HEK293 (cell line): Measurements from ENCODE around the gene SAC3D1.

Experiments
- CTCF ChIA-PET: fragments of 350-600 bp; formaldehyde crosslinking; extraction: SDS; loops from one replicate; lab custom pipeline; 2021; ENCODE audit warnings: antibody characterized with exemption; lab: Yijun Ruan, JAX
- POLR2A ChIA-PET: fragments of 300-600 bp; formaldehyde crosslinking; extraction: SDS; loops from one replicate; lab custom pipeline; 2020; ENCODE audit warnings: antibody characterized with exemption, inconsistent platforms; lab: Yijun Ruan, JAX
- H3K27ac ChIP-seq: fragments of 200-500 bp; sonication (Bioruptor generic); 2 replicates; pipeline ENCODE4 v1.5.1; 2014; ENCODE audit warnings: low read depth, low read length, control low read depth, inconsistent platforms; ENCODE audit errors: extremely low read depth
- H3K36me3 ChIP-seq, 2 experiments: fragments of 200-500 bp in 1 of 2; sonication (Bioruptor generic) in 1 of 2; 1 replicate in 1 of 2; 2 replicates in 1 of 2; pipeline ENCODE4 v1.5.1; 2014 to 2017; ENCODE audit warnings: inconsistent platforms in 2 of 2, low read length in 2 of 2; ENCODE audit not compliant: control insufficient read depth in 2 of 2, insufficient read depth in 1 of 2
- H3K4me1 ChIP-seq: fragments of 200-500 bp; sonication (Bioruptor generic); 2 replicates; pipeline ENCODE4 v1.5.1; 2014; ENCODE audit warnings: mild to moderate bottlenecking, low read length, inconsistent platforms; ENCODE audit not compliant: control insufficient read depth, insufficient read depth
- H3K4me3 ChIP-seq: 2 replicates; pipeline ENCODE4 v1.5.1; 2011; ENCODE audit warnings: low read depth, mild to moderate bottlenecking, control low read depth, low read length, moderate library complexity
- H3K9me3 ChIP-seq: fragments of 200-500 bp; sonication (Bioruptor generic); 2 replicates; pipeline ENCODE4 v1.5.1; 2014; ENCODE audit warnings: low read depth, low read length, inconsistent platforms; ENCODE audit not compliant: control insufficient read depth, insufficient read depth
- GLI2 ChIP-seq: fragments of 450-650 bp; formaldehyde crosslinking; IDR thresholded peaks from 2 replicates; pipeline ENCODE4; 2017; ENCODE audit warnings: missing biosample characterization, missing genetic modification characterization, low read depth, borderline replicate concordance
- KLF10 ChIP-seq: fragments of 450-650 bp; IDR thresholded peaks from 2 replicates; pipeline ENCODE4 v1.5.1; 2018; ENCODE audit warnings: missing biosample characterization, mild to moderate bottlenecking, missing genetic modification characterization
- RBAK ChIP-seq: fragments of 450-650 bp; formaldehyde crosslinking; IDR thresholded peaks from 2 replicates; pipeline ENCODE4 v1.5.1; 2016; ENCODE audit warnings: missing biosample characterization, missing genetic modification characterization
- SCRT2 ChIP-seq: fragments of 450-650 bp; formaldehyde crosslinking; IDR thresholded peaks from 2 replicates; pipeline ENCODE4 v1.5.1; 2016; ENCODE audit warnings: missing biosample characterization, missing genetic modification characterization
- SETDB1 ChIP-seq: IDR thresholded peaks from one replicate; pipeline ENCODE4 v1.6.1; 2017; ENCODE audit warnings: mild to moderate bottlenecking, low read length, moderate library complexity, mixed read lengths; ENCODE audit not compliant: insufficient read length
- ZBTB48 ChIP-seq: fragments of 450-650 bp; formaldehyde crosslinking; IDR thresholded peaks from 2 replicates; pipeline ENCODE4 v1.5.1; 2016; ENCODE audit warnings: missing biosample characterization, missing genetic modification characterization
- ZBTB8A ChIP-seq: fragments of 450-650 bp; formaldehyde crosslinking; IDR thresholded peaks from 2 replicates; pipeline ENCODE4 v1.5.1; 2016; ENCODE audit warnings: missing biosample characterization, missing genetic modification characterization
- ZFHX2 ChIP-seq: fragments of 450-650 bp; formaldehyde crosslinking; conservative IDR thresholded peaks from 2 replicates; pipeline ENCODE4 v1.5.1; 2016; ENCODE audit warnings: missing biosample characterization, missing genetic modification characterization
- ZFP69B ChIP-seq: fragments of 450-650 bp; formaldehyde crosslinking; IDR thresholded peaks from 2 replicates; pipeline ENCODE4 v1.5.1; 2016; ENCODE audit warnings: missing biosample characterization, missing genetic modification characterization
- ZNF155 ChIP-seq: fragments of 450-650 bp; formaldehyde crosslinking; IDR thresholded peaks from 2 replicates; pipeline ENCODE4 v1.5.1; 2016; ENCODE audit warnings: missing biosample characterization, missing genetic modification characterization
- ZNF174 ChIP-seq: fragments of 450-650 bp; formaldehyde crosslinking; IDR thresholded peaks from 2 replicates; pipeline ENCODE4 v1.5.0; 2017; ENCODE audit warnings: missing biosample characterization, mild to moderate bottlenecking, missing genetic modification characterization
- ZNF391 ChIP-seq: fragments of 450-650 bp; formaldehyde crosslinking; IDR thresholded peaks from 2 replicates; pipeline ENCODE4 v1.5.1; 2016; ENCODE audit warnings: low read depth, missing biosample characterization, missing genetic modification characterization, borderline replicate concordance
- ZNF544 ChIP-seq: fragments of 450-650 bp; formaldehyde crosslinking; IDR thresholded peaks from 2 replicates; pipeline ENCODE4 v1.5.0; 2017; ENCODE audit warnings: missing biosample characterization, missing genetic modification characterization
- ZNF621 ChIP-seq: fragments of 450-650 bp; formaldehyde crosslinking; IDR thresholded peaks from 2 replicates; pipeline ENCODE4 v1.5.1; 2017; ENCODE audit warnings: missing biosample characterization, missing genetic modification characterization
- ZNF654 ChIP-seq: fragments of 450-650 bp; formaldehyde crosslinking; IDR thresholded peaks from 2 replicates; pipeline ENCODE4 v1.5.1; 2016; ENCODE audit warnings: low read depth, missing biosample characterization, missing genetic modification characterization
- ZNF664 ChIP-seq: fragments of 450-650 bp; formaldehyde crosslinking; IDR thresholded peaks from 2 replicates; pipeline ENCODE4 v1.5.1; 2016; ENCODE audit warnings: missing biosample characterization, missing genetic modification characterization
- ZNF768 ChIP-seq: fragments of 450-650 bp; formaldehyde crosslinking; IDR thresholded peaks from 2 replicates; pipeline ENCODE4 v1.5.1; 2018; ENCODE audit warnings: missing biosample characterization, mild to moderate bottlenecking, missing genetic modification characterization
- TF ChIP-seq, protein P1 (sequence below): IDR thresholded peaks from 2 replicates; pipeline ENCODE4 v1.6.1; 2011; ENCODE audit warnings: mild to moderate bottlenecking, low read depth, low read length, borderline replicate concordance
- TF ChIP-seq, protein P2 (sequence below): fragments of 450-650 bp; formaldehyde crosslinking; IDR thresholded peaks from 2 replicates; pipeline ENCODE4 v1.5.1; 2016; ENCODE audit warnings: missing biosample characterization, missing genetic modification characterization
- TF ChIP-seq, protein P3 (sequence below): fragments of 450-650 bp; formaldehyde crosslinking; IDR thresholded peaks from 2 replicates; pipeline ENCODE4 v1.5.1; 2016; ENCODE audit warnings: missing biosample characterization, missing genetic modification characterization
- TF ChIP-seq, protein P4 (sequence below): fragments of 450-650 bp; formaldehyde crosslinking; IDR thresholded peaks from 2 replicates; pipeline ENCODE4 v1.5.1; 2016; ENCODE audit warnings: missing biosample characterization, missing genetic modification characterization
- TF ChIP-seq, protein P5 (sequence below): fragments of 450-650 bp; formaldehyde crosslinking; conservative IDR thresholded peaks from 2 replicates; pipeline ENCODE4 v1.5.1; 2016; ENCODE audit warnings: low read depth, missing biosample characterization, missing genetic modification characterization

SAC3D1 gene

DNA sequence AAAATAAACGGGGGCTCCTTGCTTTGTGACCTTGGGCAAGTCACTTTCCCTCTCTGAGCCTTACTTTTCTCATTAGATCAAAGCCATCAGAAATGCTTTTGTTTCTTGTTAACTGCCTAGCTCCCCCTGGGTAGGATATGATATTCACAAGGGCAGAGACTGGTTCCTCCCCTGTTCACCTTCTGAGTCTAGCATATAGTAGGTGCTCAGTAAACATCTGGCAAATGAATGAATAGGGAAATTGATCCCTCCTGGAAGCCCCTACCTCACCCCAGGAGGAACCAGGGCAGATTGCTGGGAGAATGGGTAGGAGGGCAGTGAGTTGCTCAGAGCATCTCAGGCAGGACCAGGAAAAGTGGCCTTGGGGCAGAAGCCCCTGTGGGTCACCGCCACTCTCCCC lies 6.6 kb upstream of the SAC3D1 start:
- H3K27ac ChIP-seq, result no peak overlapping the region
- H3K36me3 ChIP-seq, result peaks cover 0 to 50% of the 10 kb centered on the region in 2 experiments; a peak in 2 of 3 replicates
- H3K4me3 ChIP-seq, result no peak overlapping the region
- no peaks in the 10 kb centered on the region for H3K9me3 ChIP-seq
- CTCF ChIA-PET, result interaction anchor here (0.6 kb wide), 1 partner anchor 20 kb away, joined by 4 read pairs; the partner anchor contains the start of gene ARL2
- H3K4me1 ChIP-seq, result no peaks in the 10 kb centered on the region
- TF ChIP-seq ZNF768, result 0 out of 2 replicates have a peak, but pooled peaks have one; percentile 31
- TF ChIP-seq ZNF664 (tag by site-specific recombination), result peak; percentile 92
- TF ChIP-seq ZFHX2 (tag by site-specific recombination), result no peak
- POLR2A ChIA-PET, result no interaction called here

DNA sequence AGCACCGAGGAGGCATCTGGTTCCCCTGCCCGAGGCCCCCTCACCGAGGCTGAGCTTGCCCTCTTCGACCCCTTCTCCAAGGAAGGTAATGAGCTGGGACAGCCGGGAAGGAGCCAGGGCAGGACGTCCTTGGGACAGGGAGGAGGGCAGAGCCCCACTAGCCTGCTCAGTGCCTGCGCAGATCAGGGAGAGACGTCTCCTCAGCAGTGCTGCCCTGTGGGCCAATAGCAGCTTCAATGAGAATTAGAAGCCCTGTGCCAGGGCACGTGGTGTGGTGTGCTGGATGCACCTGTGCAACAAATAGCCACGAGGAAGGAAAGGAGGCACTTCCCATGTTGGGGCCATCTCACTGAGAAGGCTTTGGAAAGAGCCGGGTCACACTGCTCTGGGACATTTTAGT lies 5.4 kb upstream of the SAC3D1 start:
- POLR2A ChIA-PET, result interaction anchor here (1.0 kb wide), 1 partner anchor 38 kb away, joined by 3 read pairs; the partner anchor contains the start of gene BATF2
- TF ChIP-seq RBAK, result no peak
- TF ChIP-seq ZNF654 (tag by site-specific recombination), result no peak
- TF ChIP-seq SCRT2 (tag by site-specific recombination), result peak; percentile 41; the same call in 1 of the 2 replicates
- no peak for TF ChIP-seq ZNF174 (tag by site-specific recombination)
- TF ChIP-seq, protein P1, sequence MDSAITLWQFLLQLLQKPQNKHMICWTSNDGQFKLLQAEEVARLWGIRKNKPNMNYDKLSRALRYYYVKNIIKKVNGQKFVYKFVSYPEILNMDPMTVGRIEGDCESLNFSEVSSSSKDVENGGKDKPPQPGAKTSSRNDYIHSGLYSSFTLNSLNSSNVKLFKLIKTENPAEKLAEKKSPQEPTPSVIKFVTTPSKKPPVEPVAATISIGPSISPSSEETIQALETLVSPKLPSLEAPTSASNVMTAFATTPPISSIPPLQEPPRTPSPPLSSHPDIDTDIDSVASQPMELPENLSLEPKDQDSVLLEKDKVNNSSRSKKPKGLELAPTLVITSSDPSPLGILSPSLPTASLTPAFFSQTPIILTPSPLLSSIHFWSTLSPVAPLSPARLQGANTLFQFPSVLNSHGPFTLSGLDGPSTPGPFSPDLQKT, result no peak
- TF ChIP-seq, all 188 proteins: peak for 1
- H3K4me1 ChIP-seq, result no peaks in the 10 kb centered on the region
- H3K4me3 ChIP-seq, result no peak overlapping the region
- CTCF ChIA-PET, result interaction anchor here (1.0 to 1.3 kb wide), 2 partner anchors 10 to 22 kb away, joined by 3 to 5 read pairs; partner anchors contain the start of gene ARL2
- no peak overlapping the region for H3K27ac ChIP-seq
- peaks cover 0 to 55% of the 10 kb centered on the region in 2 experiments; a peak in 2 of 3 replicates for H3K36me3 ChIP-seq
- H3K9me3 ChIP-seq, result no peaks in the 10 kb centered on the region

DNA sequence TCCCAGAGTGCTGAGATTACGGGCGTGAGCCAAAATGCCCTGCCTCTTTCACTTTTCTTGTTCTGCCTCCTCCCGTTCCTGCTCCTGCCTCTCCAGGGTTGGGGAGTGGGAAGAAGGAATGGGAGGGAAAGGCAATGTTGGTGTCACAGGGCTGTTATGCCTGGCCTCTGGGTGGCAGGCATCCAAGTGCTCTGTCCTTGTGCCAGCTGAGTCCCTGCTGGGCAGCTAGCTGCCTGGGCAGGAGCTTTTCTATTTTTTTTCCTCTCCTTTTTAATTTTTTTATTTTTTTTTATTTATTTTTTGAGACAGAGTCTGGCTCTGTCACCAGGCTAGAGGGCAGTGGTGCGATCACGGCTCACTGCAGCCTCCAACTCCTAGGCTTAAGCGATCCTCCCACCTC lies 4.1 kb upstream of the SAC3D1 start:
- Histone ChIP-seq H3K27ac (no peak overlapping the region), H3K9me3 (no peaks in the 10 kb centered on the region), H3K4me3 (no peak overlapping the region), H3K4me1 (no peaks in the 10 kb centered on the region), H3K36me3 (peaks cover 0 to 53% of the 10 kb centered on the region in 2 experiments; a peak in 2 of 3 replicates)
- ChIA-PET CTCF (no interaction called here), POLR2A (no interaction called here)
- TF ChIP-seq ZBTB8A (no peak), ZNF391 (tag by site-specific recombination) (no peak), KLF10 (tag by site-specific recombination) (no peak), GLI2 (tag by site-specific recombination) (no peak), ZNF155 (no peak), ZNF621 (tag by site-specific recombination) (no peak), ZNF544 (tag by site-specific recombination) (no peak), SETDB1 (no peak), ZFP69B (tag by site-specific recombination) (no peak), ZFHX2 (tag by site-specific recombination) (no peak), ZBTB48 (no peak)
- TF ChIP-seq, protein P2, sequence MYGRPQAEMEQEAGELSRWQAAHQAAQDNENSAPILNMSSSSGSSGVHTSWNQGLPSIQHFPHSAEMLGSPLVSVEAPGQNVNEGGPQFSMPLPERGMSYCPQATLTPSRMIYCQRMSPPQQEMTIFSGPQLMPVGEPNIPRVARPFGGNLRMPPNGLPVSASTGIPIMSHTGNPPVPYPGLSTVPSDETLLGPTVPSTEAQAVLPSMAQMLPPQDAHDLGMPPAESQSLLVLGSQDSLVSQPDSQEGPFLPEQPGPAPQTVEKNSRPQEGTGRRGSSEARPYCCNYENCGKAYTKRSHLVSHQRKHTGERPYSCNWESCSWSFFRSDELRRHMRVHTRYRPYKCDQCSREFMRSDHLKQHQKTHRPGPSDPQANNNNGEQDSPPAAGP (tag by site-specific recombination), result no peak
- TF ChIP-seq, protein P3, sequence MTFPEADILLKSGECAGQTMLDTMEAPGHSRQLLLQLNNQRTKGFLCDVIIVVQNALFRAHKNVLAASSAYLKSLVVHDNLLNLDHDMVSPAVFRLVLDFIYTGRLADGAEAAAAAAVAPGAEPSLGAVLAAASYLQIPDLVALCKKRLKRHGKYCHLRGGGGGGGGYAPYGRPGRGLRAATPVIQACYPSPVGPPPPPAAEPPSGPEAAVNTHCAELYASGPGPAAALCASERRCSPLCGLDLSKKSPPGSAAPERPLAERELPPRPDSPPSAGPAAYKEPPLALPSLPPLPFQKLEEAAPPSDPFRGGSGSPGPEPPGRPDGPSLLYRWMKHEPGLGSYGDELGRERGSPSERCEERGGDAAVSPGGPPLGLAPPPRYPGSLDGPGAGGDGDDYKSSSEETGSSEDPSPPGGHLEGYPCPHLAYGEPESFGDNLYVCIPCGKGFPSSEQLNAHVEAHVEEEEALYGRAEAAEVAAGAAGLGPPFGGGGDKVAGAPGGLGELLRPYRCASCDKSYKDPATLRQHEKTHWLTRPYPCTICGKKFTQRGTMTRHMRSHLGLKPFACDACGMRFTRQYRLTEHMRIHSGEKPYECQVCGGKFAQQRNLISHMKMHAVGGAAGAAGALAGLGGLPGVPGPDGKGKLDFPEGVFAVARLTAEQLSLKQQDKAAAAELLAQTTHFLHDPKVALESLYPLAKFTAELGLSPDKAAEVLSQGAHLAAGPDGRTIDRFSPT (tag by site-specific recombination), result no peak
- TF ChIP-seq, protein P4, sequence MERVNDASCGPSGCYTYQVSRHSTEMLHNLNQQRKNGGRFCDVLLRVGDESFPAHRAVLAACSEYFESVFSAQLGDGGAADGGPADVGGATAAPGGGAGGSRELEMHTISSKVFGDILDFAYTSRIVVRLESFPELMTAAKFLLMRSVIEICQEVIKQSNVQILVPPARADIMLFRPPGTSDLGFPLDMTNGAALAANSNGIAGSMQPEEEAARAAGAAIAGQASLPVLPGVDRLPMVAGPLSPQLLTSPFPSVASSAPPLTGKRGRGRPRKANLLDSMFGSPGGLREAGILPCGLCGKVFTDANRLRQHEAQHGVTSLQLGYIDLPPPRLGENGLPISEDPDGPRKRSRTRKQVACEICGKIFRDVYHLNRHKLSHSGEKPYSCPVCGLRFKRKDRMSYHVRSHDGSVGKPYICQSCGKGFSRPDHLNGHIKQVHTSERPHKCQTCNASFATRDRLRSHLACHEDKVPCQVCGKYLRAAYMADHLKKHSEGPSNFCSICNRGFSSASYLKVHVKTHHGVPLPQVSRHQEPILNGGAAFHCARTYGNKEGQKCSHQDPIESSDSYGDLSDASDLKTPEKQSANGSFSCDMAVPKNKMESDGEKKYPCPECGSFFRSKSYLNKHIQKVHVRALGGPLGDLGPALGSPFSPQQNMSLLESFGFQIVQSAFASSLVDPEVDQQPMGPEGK (tag by site-specific recombination), result no peak
- TF ChIP-seq, protein P5, sequence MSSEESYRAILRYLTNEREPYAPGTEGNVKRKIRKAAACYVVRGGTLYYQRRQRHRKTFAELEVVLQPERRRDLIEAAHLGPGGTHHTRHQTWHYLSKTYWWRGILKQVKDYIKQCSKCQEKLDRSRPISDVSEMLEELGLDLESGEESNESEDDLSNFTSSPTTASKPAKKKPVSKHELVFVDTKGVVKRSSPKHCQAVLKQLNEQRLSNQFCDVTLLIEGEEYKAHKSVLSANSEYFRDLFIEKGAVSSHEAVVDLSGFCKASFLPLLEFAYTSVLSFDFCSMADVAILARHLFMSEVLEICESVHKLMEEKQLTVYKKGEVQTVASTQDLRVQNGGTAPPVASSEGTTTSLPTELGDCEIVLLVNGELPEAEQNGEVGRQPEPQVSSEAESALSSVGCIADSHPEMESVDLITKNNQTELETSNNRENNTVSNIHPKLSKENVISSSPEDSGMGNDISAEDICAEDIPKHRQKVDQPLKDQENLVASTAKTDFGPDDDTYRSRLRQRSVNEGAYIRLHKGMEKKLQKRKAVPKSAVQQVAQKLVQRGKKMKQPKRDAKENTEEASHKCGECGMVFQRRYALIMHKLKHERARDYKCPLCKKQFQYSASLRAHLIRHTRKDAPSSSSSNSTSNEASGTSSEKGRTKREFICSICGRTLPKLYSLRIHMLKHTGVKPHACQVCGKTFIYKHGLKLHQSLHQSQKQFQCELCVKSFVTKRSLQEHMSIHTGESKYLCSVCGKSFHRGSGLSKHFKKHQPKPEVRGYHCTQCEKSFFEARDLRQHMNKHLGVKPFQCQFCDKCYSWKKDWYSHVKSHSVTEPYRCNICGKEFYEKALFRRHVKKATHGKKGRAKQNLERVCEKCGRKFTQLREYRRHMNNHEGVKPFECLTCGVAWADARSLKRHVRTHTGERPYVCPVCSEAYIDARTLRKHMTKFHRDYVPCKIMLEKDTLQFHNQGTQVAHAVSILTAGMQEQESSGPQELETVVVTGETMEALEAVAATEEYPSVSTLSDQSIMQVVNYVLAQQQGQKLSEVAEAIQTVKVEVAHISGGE (tag by site-specific recombination), result no peak
